Smooth muscle cell (in vitro differentiated cells): Measurements from ENCODE around the gene MXD3. TPM values are rescaled to one million over a fixed set of nuclear protein-coding genes. Genes with fewer than 3 reads are reported as not detected.

Source experiments
- DNase-seq: peaks from one replicate; lab custom pipeline; 2025; ENCODE audit not compliant: unreplicated experiment; lab: John Stamatoyannopoulos, UW
- H2AFZ ChIP-seq: fragments of 200-600 bp; sonication (generic); 2 replicates; pipeline ENCODE4 v1.6.0; 2016; ENCODE audit warnings: antibody characterized with exemption, low read depth, mild to moderate bottlenecking
- H3F3A ChIP-seq: fragments of 200-600 bp; sonication (generic); 2 replicates; pipeline ENCODE4 v1.6.0; 2017; ENCODE audit warnings: antibody characterized with exemption, low read depth
- H3K27ac ChIP-seq: fragments of 200-600 bp; sonication (generic); 2 replicates; pipeline ENCODE4 v1.5.1; 2016; ENCODE audit warnings: low read depth, mild to moderate bottlenecking
- H3K27me3 ChIP-seq: fragments of 200-600 bp; sonication (generic); 2 replicates; pipeline ENCODE4 v1.6.1; 2016; ENCODE audit warnings: low read depth, mild to moderate bottlenecking
- H3K36me3 ChIP-seq: fragments of 200-600 bp; sonication (generic); 2 replicates; pipeline ENCODE4 v1.5.1; 2016; ENCODE audit warnings: low read depth
- H3K4me1 ChIP-seq: fragments of 200-600 bp; sonication (generic); 2 replicates; pipeline ENCODE4 v1.5.1; 2016; ENCODE audit warnings: low read depth
- H3K4me2 ChIP-seq: fragments of 200-600 bp; sonication (generic); 2 replicates; pipeline ENCODE4 v1.6.0; 2016; ENCODE audit warnings: mild to moderate bottlenecking
- H3K4me3 ChIP-seq: fragments of 200-600 bp; sonication (generic); 2 replicates; pipeline ENCODE4 v1.5.1; 2016; ENCODE audit warnings: mild to moderate bottlenecking
- H3K79me2 ChIP-seq: fragments of 200-600 bp; sonication (generic); 2 replicates; pipeline ENCODE4 v1.6.0; 2016; ENCODE audit warnings: low read depth, mild to moderate bottlenecking
- H3K9ac ChIP-seq: fragments of 200-600 bp; sonication (generic); 2 replicates; pipeline ENCODE4 v1.6.0; 2016; ENCODE audit warnings: low read depth
- H3K9me3 ChIP-seq: fragments of 200-600 bp; sonication (generic); replicated peaks from 2 replicates; pipeline ENCODE4 v1.5.1; 2016; ENCODE audit warnings: low read depth
- H4K20me1 ChIP-seq: fragments of 200-600 bp; sonication (generic); 2 replicates; pipeline ENCODE4 v1.6.0; 2016; ENCODE audit warnings: low read depth
- WGBS: methylation state at CpG from one replicate; pipeline ENCODE4 v1.1.7; 2016; ENCODE audit warnings: low lambda C conversion rate; 5-methylcytosine and 5-hydroxymethylcytosine counted together
- polyA plus RNA-seq: library from polyadenylated mRNA; unstranded; fragments of >200 nt; fragmentation: Nextera tagmentation; extraction: Ambion mirVana; gene quantifications from 2 replicates; pipeline ENCODE4 v1.2.1, GENCODE V29; 2016
- total RNA-seq: library from RNA; depleted of rRNA; stranded (reverse); fragments of >200 nt; gene quantifications from 2 replicates; pipeline ENCODE4 v1.2.3, GENCODE V29; 2014
- TF ChIP-seq, protein P1 (sequence below): fragments of 200-600 bp; sonication (generic); IDR thresholded peaks from 2 replicates; pipeline ENCODE4 v1.5.1; 2017; ENCODE audit warnings: borderline replicate concordance, mild to moderate bottlenecking, antibody characterized with exemption; ENCODE audit not compliant: insufficient read depth, poor library complexity, severe bottlenecking

MXD3 gene
- total and polyA plus RNA-seq, 2 experiments from 2014 or later = 8.6 to 15.6 TPM

DNA sequence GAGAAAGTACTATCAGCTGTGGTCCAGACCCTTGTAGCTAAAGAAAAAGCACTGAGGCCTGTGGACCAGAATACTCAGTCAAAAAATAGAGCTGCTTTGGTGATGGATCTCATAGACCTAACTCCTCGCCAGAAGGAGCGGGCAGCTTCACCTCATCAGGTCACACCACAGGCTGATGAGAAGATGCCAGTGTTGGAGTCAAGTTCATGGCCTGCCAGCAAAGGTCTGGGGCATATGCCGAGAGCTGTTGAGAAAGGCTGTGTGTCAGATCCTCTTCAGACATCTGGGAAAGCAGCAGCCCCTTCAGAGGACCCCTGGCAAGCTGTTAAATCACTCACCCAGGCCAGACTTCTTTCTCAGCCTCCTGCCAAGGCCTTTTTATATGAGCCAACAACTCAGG, 17.1 kb downstream of the MXD3 start:
- H3K9me3 ChIP-seq = no peaks in the 10 kb centered on the region
- peaks cover 21% of the 10 kb centered on the region for H3F3A ChIP-seq
- no peak overlapping the region for H3K4me3 ChIP-seq
- no peaks in the 10 kb centered on the region for H3K27me3 ChIP-seq
- no peaks in the 10 kb centered on the region for H3K79me2 ChIP-seq
- WGBS = 96% methylated on average over 3 of the region's 3 CpGs
- peaks cover 19% of the 10 kb centered on the region for H4K20me1 ChIP-seq
- H3K27ac ChIP-seq = no peak overlapping the region
- peaks cover 12% of the 10 kb centered on the region for H3K36me3 ChIP-seq
- H2AFZ ChIP-seq = no peak overlapping the region
- H3K4me1 ChIP-seq = no peaks in the 10 kb centered on the region
- DNase-seq = no peak
- H3K4me2 ChIP-seq = no peak overlapping the region
- TF ChIP-seq, protein P1, sequence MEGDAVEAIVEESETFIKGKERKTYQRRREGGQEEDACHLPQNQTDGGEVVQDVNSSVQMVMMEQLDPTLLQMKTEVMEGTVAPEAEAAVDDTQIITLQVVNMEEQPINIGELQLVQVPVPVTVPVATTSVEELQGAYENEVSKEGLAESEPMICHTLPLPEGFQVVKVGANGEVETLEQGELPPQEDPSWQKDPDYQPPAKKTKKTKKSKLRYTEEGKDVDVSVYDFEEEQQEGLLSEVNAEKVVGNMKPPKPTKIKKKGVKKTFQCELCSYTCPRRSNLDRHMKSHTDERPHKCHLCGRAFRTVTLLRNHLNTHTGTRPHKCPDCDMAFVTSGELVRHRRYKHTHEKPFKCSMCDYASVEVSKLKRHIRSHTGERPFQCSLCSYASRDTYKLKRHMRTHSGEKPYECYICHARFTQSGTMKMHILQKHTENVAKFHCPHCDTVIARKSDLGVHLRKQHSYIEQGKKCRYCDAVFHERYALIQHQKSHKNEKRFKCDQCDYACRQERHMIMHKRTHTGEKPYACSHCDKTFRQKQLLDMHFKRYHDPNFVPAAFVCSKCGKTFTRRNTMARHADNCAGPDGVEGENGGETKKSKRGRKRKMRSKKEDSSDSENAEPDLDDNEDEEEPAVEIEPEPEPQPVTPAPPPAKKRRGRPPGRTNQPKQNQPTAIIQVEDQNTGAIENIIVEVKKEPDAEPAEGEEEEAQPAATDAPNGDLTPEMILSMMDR = no peak
- no peak overlapping the region for H3K9ac ChIP-seq

DNA sequence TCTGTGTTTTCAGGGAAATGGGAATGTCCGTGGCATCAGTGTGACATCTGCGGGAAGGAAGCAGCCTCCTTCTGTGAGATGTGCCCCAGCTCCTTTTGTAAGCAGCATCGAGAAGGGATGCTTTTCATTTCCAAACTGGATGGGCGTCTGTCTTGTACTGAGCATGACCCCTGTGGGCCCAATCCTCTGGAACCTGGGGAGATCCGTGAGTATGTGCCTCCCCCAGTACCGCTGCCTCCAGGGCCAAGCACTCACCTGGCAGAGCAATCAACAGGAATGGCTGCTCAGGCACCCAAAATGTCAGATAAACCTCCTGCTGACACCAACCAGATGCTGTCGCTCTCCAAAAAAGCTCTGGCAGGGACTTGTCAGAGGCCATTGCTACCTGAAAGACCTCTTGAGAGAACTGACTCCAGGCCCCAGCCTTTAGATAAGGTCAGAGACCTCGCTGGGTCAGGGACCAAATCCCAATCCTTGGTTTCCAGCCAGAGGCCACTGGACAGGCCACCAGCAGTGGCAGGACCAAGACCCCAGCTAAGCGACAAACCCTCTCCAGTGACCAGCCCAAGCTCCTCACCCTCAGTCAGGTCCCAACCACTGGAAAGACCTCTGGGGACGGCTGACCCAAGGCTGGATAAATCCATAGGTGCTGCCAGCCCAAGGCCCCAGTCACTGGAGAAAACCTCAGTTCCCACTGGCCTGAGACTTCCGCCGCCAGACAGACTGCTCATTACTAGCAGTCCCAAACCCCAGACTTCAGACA, 17.7 kb downstream of the MXD3 start:
- H3K36me3 ChIP-seq = peaks cover 15% of the 10 kb centered on the region
- no peak for DNase-seq
- peaks cover 15% of the 10 kb centered on the region for H4K20me1 ChIP-seq
- no peaks in the 10 kb centered on the region for H3K9me3 ChIP-seq
- H3K27me3 ChIP-seq = no peaks in the 10 kb centered on the region
- 97% methylated on average over 12 of the region's 12 CpGs for WGBS
- H3K9ac ChIP-seq = no peak overlapping the region
- no peak overlapping the region for H3K4me3 ChIP-seq
- TF ChIP-seq, protein P1 = no peak
- peaks cover 14% of the 10 kb centered on the region for H3F3A ChIP-seq
- H3K79me2 ChIP-seq = no peaks in the 10 kb centered on the region
- H3K4me2 ChIP-seq = no peak overlapping the region
- H3K27ac ChIP-seq = no peak overlapping the region
- no peak overlapping the region for H2AFZ ChIP-seq
- no peaks in the 10 kb centered on the region for H3K4me1 ChIP-seq

DNA sequence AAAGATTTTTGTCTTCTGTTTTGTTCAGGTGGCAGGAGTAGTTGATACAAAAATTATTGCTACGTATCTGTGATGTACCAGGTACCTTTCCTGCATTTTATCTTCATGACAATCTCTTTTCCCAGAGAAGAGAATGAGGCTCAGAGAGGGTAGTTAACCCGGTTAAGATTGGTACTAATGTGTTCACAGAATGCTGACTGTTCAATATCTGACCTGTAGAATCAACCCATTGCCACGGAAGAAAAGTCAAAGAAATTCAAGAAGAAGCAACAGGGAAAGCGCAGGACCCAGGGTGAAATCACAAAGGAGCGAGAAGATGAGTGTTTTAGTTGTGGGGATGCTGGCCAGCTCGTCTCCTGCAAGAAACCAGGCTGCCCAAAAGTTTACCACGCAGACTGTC, 20.0 kb downstream of the MXD3 start:
- H3K4me1 ChIP-seq = no peaks in the 10 kb centered on the region

More for the DNA sequence above, 20.0 kb downstream of the MXD3 start:
- Histone ChIP-seq H3F3A (no peaks in the 10 kb centered on the region), H3K79me2 (no peaks in the 10 kb centered on the region), H3K4me3 (no peak overlapping the region), H3K9ac (no peak overlapping the region), H3K27me3 (no peaks in the 10 kb centered on the region), H3K9me3 (no peaks in the 10 kb centered on the region), H3K4me2 (no peak overlapping the region), H4K20me1 (peaks cover 12% of the 10 kb centered on the region), H3K27ac (no peak overlapping the region), H2AFZ (no peak overlapping the region), H3K36me3 (peaks cover 22% of the 10 kb centered on the region)
- TF ChIP-seq, protein P1 = no peak
- WGBS = 97% methylated on average over 7 of the region's 7 CpGs
- DNase-seq = no peak
